HL-60 (cell line): ENCODE measurements around the gene IGFBP7.

Source experiments
- DNase-seq, 2 experiments: peaks; one replicate each; pipeline ENCODE4 v3.0.0-alpha.2; 2010 to 2020; ENCODE audit warnings: low read depth in 1 of 2, low spot score in 1 of 2
- H3K27ac ChIP-seq: fragments of 250-450 bp; sonication (Bioruptor Pico); replicated peaks from 2 replicates; pipeline ENCODE4 v1.5.1; 2020; ENCODE audit warnings: mild to moderate bottlenecking, moderate library complexity
- H3K27me3 ChIP-seq: fragments of 250-450 bp; sonication (Bioruptor Pico); 2 replicates; pipeline ENCODE4 v1.5.1; 2021; ENCODE audit warnings: mild to moderate bottlenecking, moderate library complexity; ENCODE audit not compliant: insufficient read depth, poor library complexity, severe bottlenecking
- H3K4me3 ChIP-seq: replicated peaks from 2 replicates; pipeline ENCODE4 v1.5.1; 2011; ENCODE audit warnings: mild to moderate bottlenecking, control low read depth, low read length; ENCODE audit not compliant: insufficient read depth
- GABPA ChIP-seq: IDR thresholded peaks from 2 replicates; pipeline ENCODE4 v1.6.1; 2012; ENCODE audit warnings: low read depth
- POLR2AphosphoS5 ChIP-seq: IDR thresholded peaks from 2 replicates; pipeline ENCODE4 v1.6.1; 2012; ENCODE audit warnings: low read depth
- REST ChIP-seq: IDR thresholded peaks from 2 replicates; pipeline ENCODE4 v1.6.1; 2012; ENCODE audit warnings: low read depth; ENCODE audit not compliant: insufficient replicate concordance
- SPI1 ChIP-seq: IDR thresholded peaks from 2 replicates; pipeline ENCODE4 v1.6.1; 2012; ENCODE audit warnings: low read depth, mild to moderate bottlenecking, borderline replicate concordance
- TF ChIP-seq, protein P1 (sequence below): IDR thresholded peaks from one replicate; pipeline ENCODE4 v1.5.1; 2011; ENCODE audit warnings: low read length, control low read depth, inconsistent platforms; ENCODE audit not compliant: insufficient read depth

IGFBP7 gene

DNA sequence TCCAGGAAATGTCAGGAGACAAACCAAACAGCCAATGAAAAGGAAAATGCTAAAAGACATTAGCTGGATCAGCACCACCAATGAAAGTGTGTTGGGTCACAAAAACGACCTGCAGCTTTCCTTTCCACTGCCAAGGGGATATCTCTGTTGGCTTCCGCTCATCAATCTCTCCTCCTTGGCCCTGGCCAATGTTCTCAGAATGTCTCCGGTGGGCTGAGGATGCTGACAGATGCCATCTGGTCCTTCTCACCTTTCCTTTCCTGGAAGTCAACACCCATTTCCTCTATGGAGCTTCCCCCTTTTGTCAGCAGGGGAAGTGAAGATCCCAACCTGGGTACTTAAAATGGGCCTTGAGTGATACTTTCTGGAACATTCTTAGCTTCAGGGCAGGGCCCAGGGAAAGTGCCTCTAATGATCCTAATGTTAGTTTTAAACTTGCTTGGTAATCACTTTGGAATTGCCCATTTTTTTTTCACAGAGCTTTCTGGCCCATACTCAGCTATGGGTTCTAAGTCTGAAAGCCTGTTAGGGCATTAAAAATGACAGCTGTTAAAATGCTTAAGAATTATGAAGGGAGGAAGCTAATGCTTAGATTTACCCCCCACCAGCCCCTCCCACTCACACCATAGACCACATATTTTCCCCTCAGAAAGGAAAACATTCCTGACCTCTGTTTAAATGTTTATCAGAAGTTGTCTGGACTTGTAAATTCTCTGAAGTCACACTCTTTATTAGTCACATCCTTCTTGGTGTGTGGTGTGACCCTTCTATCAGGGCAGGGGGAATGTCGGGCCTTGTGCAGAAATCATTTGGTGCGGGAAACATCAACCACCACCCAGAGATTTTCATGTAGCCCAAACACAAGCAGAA, 29.2 kb downstream of the IGFBP7 start:
- H3K27ac ChIP-seq = no peak overlapping the region
- TF ChIP-seq POLR2AphosphoS5 = no peak
- no peak for TF ChIP-seq GABPA
- TF ChIP-seq SPI1 = no peak
- TF ChIP-seq REST = no peak
- TF ChIP-seq, protein P1, sequence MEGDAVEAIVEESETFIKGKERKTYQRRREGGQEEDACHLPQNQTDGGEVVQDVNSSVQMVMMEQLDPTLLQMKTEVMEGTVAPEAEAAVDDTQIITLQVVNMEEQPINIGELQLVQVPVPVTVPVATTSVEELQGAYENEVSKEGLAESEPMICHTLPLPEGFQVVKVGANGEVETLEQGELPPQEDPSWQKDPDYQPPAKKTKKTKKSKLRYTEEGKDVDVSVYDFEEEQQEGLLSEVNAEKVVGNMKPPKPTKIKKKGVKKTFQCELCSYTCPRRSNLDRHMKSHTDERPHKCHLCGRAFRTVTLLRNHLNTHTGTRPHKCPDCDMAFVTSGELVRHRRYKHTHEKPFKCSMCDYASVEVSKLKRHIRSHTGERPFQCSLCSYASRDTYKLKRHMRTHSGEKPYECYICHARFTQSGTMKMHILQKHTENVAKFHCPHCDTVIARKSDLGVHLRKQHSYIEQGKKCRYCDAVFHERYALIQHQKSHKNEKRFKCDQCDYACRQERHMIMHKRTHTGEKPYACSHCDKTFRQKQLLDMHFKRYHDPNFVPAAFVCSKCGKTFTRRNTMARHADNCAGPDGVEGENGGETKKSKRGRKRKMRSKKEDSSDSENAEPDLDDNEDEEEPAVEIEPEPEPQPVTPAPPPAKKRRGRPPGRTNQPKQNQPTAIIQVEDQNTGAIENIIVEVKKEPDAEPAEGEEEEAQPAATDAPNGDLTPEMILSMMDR = no peak
- no peaks in the 10 kb centered on the region for H3K27me3 ChIP-seq
- DNase-seq = no peak
- no peak overlapping the region for H3K4me3 ChIP-seq

DNA sequence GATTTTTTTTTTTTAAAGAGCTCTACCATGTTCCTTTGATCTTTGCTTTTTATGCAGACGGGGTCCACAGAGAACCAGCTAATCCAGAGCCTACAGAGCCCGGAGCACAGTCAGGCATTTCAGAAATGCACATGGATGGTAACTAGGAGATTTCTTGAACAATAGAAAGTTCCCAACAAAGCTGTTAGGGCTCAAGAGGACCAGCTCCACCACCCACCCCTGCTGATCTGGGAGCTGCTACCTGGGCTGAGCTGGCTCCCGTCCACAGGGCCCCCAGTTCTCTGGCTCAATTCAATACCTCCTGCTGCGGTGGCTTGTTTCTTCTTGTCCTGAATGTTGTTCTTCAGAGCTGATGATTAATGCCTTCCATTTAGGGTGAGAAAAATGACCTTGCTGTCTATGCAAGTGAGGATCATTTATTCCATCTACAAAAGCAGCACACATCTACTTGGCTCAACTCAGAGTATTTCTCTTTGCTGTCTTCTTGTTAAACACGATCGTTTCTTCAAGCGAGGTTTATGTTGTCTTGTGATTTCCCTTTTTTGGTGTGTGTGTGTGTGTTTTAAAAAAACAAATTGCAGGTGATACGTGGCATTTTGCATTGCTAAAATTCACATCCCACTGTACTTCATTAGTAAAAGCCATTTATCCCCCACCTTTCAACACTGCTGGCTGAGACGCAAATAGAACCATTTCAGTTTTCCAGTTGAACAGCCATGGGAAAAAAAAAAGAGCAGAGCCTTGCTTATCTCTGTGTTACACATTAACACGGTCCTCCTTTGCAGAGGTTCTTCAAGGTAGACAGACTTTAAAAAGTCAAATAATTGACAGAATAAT, 31.3 kb downstream of the IGFBP7 start:
- no peak for DNase-seq
- H3K4me3 ChIP-seq = no peak overlapping the region
- no peak overlapping the region for H3K27ac ChIP-seq
- no peaks in the 10 kb centered on the region for H3K27me3 ChIP-seq
- TF ChIP-seq, protein P1 = no peak
- TF ChIP-seq REST (no peak), POLR2AphosphoS5 (no peak), GABPA (no peak), SPI1 (no peak)

GRCh38 chr4:57077550-57078343, 32.4 kb downstream of the IGFBP7 start:
- Histone ChIP-seq H3K27ac (no peak overlapping the region), H3K27me3 (no peaks in the 10 kb centered on the region), H3K4me3 (no peak overlapping the region)
- no peak for TF ChIP-seq GABPA
- TF ChIP-seq SPI1 = no peak
- TF ChIP-seq REST = no peak
- TF ChIP-seq POLR2AphosphoS5 = no peak
- TF ChIP-seq, protein P1 = no peak
- no peak for DNase-seq
